ENCODE data around the gene USP5. TPM values are rescaled to one million over a fixed set of nuclear protein-coding genes. Genes with fewer than 3 reads are reported as not detected.

Gene USP5, protein sequence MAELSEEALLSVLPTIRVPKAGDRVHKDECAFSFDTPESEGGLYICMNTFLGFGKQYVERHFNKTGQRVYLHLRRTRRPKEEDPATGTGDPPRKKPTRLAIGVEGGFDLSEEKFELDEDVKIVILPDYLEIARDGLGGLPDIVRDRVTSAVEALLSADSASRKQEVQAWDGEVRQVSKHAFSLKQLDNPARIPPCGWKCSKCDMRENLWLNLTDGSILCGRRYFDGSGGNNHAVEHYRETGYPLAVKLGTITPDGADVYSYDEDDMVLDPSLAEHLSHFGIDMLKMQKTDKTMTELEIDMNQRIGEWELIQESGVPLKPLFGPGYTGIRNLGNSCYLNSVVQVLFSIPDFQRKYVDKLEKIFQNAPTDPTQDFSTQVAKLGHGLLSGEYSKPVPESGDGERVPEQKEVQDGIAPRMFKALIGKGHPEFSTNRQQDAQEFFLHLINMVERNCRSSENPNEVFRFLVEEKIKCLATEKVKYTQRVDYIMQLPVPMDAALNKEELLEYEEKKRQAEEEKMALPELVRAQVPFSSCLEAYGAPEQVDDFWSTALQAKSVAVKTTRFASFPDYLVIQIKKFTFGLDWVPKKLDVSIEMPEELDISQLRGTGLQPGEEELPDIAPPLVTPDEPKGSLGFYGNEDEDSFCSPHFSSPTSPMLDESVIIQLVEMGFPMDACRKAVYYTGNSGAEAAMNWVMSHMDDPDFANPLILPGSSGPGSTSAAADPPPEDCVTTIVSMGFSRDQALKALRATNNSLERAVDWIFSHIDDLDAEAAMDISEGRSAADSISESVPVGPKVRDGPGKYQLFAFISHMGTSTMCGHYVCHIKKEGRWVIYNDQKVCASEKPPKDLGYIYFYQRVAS
- 10 to 100 TPM; 61.9 to 79.3 (median 72.5) TPM for total RNA-seq

DNA sequence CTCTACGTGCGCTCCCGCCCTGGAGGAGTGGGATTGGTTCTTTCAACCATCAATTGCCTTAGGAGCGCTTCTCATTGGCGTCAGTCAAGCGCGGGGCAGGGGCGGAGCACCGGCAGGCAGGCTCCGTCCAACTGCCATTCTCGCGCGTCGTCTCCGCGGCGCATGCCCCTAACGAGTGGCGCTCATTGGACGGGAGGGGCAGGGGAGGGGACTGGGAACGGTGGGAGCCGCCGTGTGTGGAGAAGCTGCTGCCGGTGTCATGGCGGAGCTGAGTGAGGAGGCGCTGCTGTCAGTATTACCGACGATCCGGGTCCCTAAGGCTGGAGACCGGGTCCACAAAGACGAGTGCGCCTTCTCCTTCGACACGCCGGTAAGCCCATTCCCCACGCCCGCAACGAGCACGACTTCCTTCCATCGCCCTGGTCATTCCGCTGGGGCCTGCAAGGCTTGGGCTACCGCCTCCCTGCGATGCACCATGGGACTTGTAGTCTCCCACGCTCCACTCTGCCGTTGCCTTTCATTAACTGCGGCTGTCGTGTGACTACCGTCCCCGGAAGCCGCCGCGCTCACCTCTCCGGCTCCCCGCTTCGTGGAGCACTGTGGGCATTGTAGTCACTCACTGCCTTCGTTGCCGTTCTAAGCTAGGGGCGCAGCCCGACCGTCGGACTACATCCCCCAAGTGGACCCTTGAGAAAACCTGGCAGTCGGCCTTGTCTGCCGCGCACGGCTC, at the start of gene USP5:
TSS of gene USP5 (plus strand) at position 230 of the 730 bp plus-strand sequence. CDS start at position 260, 30 bp downstream.
- intact Hi-C loops (cut with DNase I; ENCODE audit: low total_unique reads): no loop called here
- peak within 1 kb of the TSS; percentile 39 for H3K4me3 ChIP-seq (ENCODE audit: low read depth, poor library complexity, severe bottlenecking)
- TF ChIP-seq, protein P1, sequence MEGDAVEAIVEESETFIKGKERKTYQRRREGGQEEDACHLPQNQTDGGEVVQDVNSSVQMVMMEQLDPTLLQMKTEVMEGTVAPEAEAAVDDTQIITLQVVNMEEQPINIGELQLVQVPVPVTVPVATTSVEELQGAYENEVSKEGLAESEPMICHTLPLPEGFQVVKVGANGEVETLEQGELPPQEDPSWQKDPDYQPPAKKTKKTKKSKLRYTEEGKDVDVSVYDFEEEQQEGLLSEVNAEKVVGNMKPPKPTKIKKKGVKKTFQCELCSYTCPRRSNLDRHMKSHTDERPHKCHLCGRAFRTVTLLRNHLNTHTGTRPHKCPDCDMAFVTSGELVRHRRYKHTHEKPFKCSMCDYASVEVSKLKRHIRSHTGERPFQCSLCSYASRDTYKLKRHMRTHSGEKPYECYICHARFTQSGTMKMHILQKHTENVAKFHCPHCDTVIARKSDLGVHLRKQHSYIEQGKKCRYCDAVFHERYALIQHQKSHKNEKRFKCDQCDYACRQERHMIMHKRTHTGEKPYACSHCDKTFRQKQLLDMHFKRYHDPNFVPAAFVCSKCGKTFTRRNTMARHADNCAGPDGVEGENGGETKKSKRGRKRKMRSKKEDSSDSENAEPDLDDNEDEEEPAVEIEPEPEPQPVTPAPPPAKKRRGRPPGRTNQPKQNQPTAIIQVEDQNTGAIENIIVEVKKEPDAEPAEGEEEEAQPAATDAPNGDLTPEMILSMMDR (IDR thresholded peaks at IDR 0.05): no peak
- TF ChIP-seq POLR2A (IDR thresholded peaks at IDR 0.05): no peak
- DNase-seq (ENCODE audit: low spot score in 2 of 2): peak; percentile 99 to 100
- 0 to 1% methylated on average over 43 to 53 of the region's 65 CpGs for WGBS, 2 donors

DNA sequence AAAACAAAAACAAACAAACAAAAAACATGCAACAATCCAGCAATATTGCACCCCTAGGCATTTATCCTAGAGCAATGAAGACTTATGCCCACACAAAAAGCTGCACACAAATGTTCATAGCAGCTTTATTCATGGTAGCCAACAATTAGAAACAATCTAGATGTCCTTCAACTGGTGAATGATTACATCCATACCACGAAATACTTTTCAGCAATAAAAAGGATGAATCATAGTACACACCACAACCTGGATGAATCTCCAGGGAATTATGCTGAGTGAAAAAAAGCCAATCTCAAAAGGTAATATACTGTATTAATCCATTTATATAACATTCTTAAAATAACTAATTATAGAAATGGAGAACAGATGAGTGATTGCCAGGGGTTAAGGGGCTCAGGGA, 44.8 kb upstream of the USP5 start:
- no peak for DNase-seq (ENCODE audit: low spot score in 2 of 2)
- 42 to 62% methylated on average over 1 of the region's 1 CpG for WGBS, 2 donors
- intact Hi-C loops (cut with DNase I; ENCODE audit: low total_unique reads): loop anchor here (10.0 kb wide), 1 partner anchor 1812 kb away; no protein-coding TSS in a partner anchor
- H3K4me3 ChIP-seq (ENCODE audit: low read depth, poor library complexity, severe bottlenecking): no peak overlapping the region
- TF ChIP-seq, protein P1 (IDR thresholded peaks at IDR 0.05): no peak
- TF ChIP-seq POLR2A (IDR thresholded peaks at IDR 0.05): no peak

DNA sequence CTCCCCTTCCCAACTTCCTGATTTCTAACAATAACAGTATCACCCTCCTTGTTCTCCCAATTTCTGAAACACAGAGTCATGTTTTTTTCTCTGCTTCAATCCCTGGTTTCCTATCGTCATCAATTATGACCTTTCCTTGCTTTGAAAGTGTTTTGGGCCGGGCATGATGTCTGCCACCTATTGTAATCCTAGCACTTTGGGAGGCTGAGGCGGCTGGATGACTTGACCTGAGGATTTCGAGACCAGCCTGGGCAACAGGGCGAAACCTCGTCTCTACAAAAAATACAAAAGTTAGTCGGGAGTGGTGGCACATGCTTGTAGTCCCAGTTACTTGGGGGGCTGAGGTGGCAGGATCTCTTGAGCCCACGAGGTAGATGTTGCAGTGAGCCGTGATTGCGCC, 42.9 kb upstream of the USP5 start:
- WGBS, 2 donors: 82 to 87% methylated on average over 10 of the region's 10 CpGs
- intact Hi-C loops (cut with DNase I; ENCODE audit: low total_unique reads): loop anchor here (10.0 kb wide), 1 partner anchor 1814 kb away; no protein-coding TSS in a partner anchor
- TF ChIP-seq, protein P1 (IDR thresholded peaks at IDR 0.05): no peak
- TF ChIP-seq POLR2A (IDR thresholded peaks at IDR 0.05): no peak
- H3K4me3 ChIP-seq (ENCODE audit: low read depth, poor library complexity, severe bottlenecking): no peak overlapping the region
- no peak for DNase-seq (ENCODE audit: low spot score in 2 of 2)

DNA sequence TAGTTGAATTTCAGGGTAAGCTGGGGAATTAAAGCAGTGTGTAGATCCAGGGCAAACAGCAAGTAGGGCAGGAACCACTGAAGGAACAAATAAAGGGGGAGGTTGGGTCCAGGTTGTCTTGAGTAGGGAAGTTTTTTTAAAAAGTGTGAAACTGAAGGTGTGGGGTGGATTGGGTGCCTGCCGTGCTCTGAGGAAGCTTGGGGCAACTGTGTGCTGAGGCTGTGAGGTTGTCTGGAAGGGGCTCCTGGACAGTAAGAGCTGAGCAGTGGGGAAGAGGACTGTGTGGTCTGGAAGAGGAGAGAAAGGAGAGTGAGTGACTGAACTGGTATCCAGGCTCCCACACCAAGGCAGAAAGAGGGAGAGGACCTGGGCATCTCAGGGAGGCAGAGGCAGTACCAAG, 41.2 kb upstream of the USP5 start:
- DNase-seq (ENCODE audit: low spot score in 2 of 2): no peak
- TF ChIP-seq POLR2A (IDR thresholded peaks at IDR 0.05): no peak
- TF ChIP-seq, protein P1 (IDR thresholded peaks at IDR 0.05): no peak
- no peak overlapping the region for H3K4me3 ChIP-seq (ENCODE audit: low read depth, poor library complexity, severe bottlenecking)
- intact Hi-C loops (cut with DNase I; ENCODE audit: low total_unique reads): no loop called here
- 69 to 85% methylated on average over 1 of the region's 1 CpG for WGBS, 2 donors

DNA sequence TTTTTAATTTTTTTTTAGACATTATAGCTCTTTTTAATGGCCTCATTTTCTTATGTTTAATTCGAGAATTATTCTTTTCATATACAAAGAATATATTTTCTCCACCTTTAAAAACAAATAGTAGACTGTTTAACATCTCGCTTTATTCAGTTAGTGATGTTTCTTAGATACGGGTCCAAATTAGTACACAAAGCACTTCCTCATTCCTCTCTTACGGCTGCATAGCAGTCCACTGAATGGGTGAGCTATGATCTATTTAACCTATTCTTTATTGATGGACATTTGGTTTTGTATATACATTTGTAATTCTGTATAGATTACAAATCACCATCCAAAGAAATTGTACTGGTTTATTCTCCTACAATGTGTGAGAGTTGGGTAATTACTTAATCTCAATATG, 38.6 kb upstream of the USP5 start:
- H3K4me3 ChIP-seq (ENCODE audit: low read depth, poor library complexity, severe bottlenecking): no peak overlapping the region
- intact Hi-C loops (cut with DNase I; ENCODE audit: low total_unique reads): no loop called here
- DNase-seq (ENCODE audit: low spot score in 2 of 2): no peak
- TF ChIP-seq POLR2A (IDR thresholded peaks at IDR 0.05): no peak
- TF ChIP-seq, protein P1 (IDR thresholded peaks at IDR 0.05): no peak
- WGBS, 2 donors: 52 to 64% methylated on average over 4 of the region's 4 CpGs

Measured in lower leg skin (tissue), 4 donors.